Naive thymus-derived CD4-positive, alpha-beta T cell (primary cell): ENCODE results near the gene YEATS2. TPM values are rescaled to one million over a fixed set of nuclear protein-coding genes. Genes with fewer than 3 reads are reported as not detected.
"Not testable (repeated sequence)": the region's sequence is repeated elsewhere in the genome, so short reads cannot be mapped to it uniquely, and the experiment has no call there.

Experiments used
- ATAC-seq: fragments of 150-1000 bp; cut with Tn5 transposase; 2 replicates; pipeline ENCODE4 v1.10.0; 2021; ENCODE audit warnings: mild to moderate bottlenecking, moderate library complexity
- CTCF ChIA-PET: fragments of 350-600 bp; sonication (Branson Sonifier 250); formaldehyde crosslinking; loops from one replicate; lab custom pipeline; 2021; ENCODE audit warnings: antibody characterized with exemption; lab: Charles Lee
- POLR2A ChIA-PET: fragments of 350-600 bp; sonication (Branson Sonifier 250); formaldehyde crosslinking; loops from one replicate; lab custom pipeline; 2021; ENCODE audit warnings: antibody characterized with exemption, inconsistent platforms; lab: Charles Lee
- DNase-seq, 9 donors: peaks; one replicate each; pipeline versions ENCODE4 v3.0.0 to v3.0.0-alpha.2; 2020 to 2022; ENCODE audit warnings: mixed read lengths in 1 of 9
- H3K27ac ChIP-seq: one replicate; pipeline ENCODE4 v1.7.0; 2013; ENCODE audit warnings: mild to moderate bottlenecking, low read depth, low read length, moderate library complexity
- H3K27me3 ChIP-seq, 2 donors: one replicate each; pipeline ENCODE4 v1.7.0; 2013; ENCODE audit warnings: low read length in 2 of 2, mild to moderate bottlenecking in 2 of 2, moderate library complexity in 2 of 2; ENCODE audit not compliant: control insufficient read depth in 2 of 2, insufficient read depth in 2 of 2
- H3K36me3 ChIP-seq, 3 experiments: 1 replicate in 2 of 3; 2 replicates in 1 of 3; pipeline ENCODE4 v1.7.0; 2013; ENCODE audit warnings: low read length in 3 of 3, mild to moderate bottlenecking in 3 of 3, moderate library complexity in 1 of 3; ENCODE audit not compliant: insufficient read depth in 3 of 3, control insufficient read depth in 2 of 3
- H3K4me1 ChIP-seq, 2 donors: one replicate each; pipeline ENCODE4 v1.7.0; 2013; ENCODE audit warnings: low read length in 2 of 2, mild to moderate bottlenecking in 2 of 2, moderate library complexity in 1 of 2; ENCODE audit not compliant: control insufficient read depth in 2 of 2, insufficient read depth in 2 of 2
- H3K4me3 ChIP-seq: 2 replicates; pipeline ENCODE4 v1.7.0; 2013; ENCODE audit warnings: mild to moderate bottlenecking, low read length
- H3K9me3 ChIP-seq, 3 experiments: 1 replicate in 2 of 3; 2 replicates in 1 of 3; pipeline ENCODE4 v1.7.0; 2013; ENCODE audit warnings: low read length in 3 of 3; ENCODE audit not compliant: control insufficient read depth in 2 of 3
- H3K27ac Mint-ChIP-seq, 9 donors: one replicate each; pipeline ENCODE4 v1.8.0; 2020 to 2022; ENCODE audit warnings: mixed read lengths in 9 of 9, mild to moderate bottlenecking in 8 of 9, moderate library complexity in 5 of 9, inconsistent platforms in 2 of 9
- H3K27me3 Mint-ChIP-seq, 5 donors: one replicate each; pipeline ENCODE4 v1.8.0; 2021 to 2022; ENCODE audit warnings: mixed read lengths in 5 of 5, mild to moderate bottlenecking in 1 of 5
- H3K36me3 Mint-ChIP-seq, 5 donors: one replicate each; pipeline ENCODE4 v1.8.0; 2020 to 2022; ENCODE audit warnings: mixed read lengths in 5 of 5, mild to moderate bottlenecking in 3 of 5, inconsistent platforms in 1 of 5
- H3K4me1 Mint-ChIP-seq, 7 donors: one replicate each; pipeline ENCODE4 v1.8.0; 2020 to 2022; ENCODE audit warnings: mixed read lengths in 7 of 7, mild to moderate bottlenecking in 3 of 7, inconsistent platforms in 1 of 7
- H3K4me3 Mint-ChIP-seq, 10 donors: one replicate each; pipeline ENCODE4 v1.8.0; 2020 to 2022; ENCODE audit warnings: mild to moderate bottlenecking in 10 of 10, mixed read lengths in 10 of 10, moderate library complexity in 6 of 10, inconsistent platforms in 2 of 10
- H3K9me3 Mint-ChIP-seq, 11 donors: one replicate each; pipeline ENCODE4 v1.8.0; 2020 to 2022; ENCODE audit warnings: mixed read lengths in 11 of 11, mild to moderate bottlenecking in 4 of 11, inconsistent platforms in 1 of 11, moderate library complexity in 1 of 11
- intact Hi-C, 2 donors: fragments of 100-400 bp; cut with micrococcal nuclease; formaldehyde crosslinking; loops; one replicate each; pipeline ENCODE4 v1.15.1; 2023
- polyA plus RNA-seq, 2 donors: library from polyadenylated mRNA; unstranded; fragments of 300-500 nt; fragmentation: Illumina TruSeq; gene quantifications; one replicate each; pipeline ENCODE4 v1.2.3, GENCODE V29; 2021
- total RNA-seq, 6 experiments: library from RNA in 5 of 6; stranded (reverse) in 5 of 6; gene quantifications; 1 replicate in 5 of 6; 2 replicates in 1 of 6; pipeline ENCODE4 v1.2.3 and lab custom pipeline; 2021 to 2026

YEATS2 gene
- total and polyA plus RNA-seq, 7 experiments from 2014 or later = 5.5 to 61.4 (median 21.0) TPM

DNA sequence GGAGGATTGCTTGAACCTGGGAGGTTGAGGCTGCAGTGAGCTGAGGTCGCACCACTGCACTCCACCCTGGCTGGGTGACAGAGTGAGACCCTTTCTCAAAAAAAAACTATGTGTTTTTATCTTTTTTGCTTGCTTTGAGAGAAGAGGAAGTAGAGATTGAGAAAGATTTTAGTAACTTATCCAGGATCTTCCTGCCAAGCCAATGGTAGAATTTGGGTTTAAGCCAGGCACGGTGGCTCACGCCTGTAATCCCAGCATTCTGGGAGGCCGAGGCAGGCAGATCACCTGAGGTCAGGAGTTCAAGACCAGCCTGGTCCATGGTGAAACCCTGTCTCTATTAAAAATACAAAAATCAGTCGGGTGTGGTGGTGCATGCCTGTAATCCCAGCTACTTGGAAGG lies 78.9 kb downstream of the YEATS2 start:
- H3K4me3 ChIP-seq, CTCF ChIA-PET, H3K9me3 ChIP-seq, H3K27me3 ChIP-seq, H3K4me1 ChIP-seq, intact Hi-C loops, H3K4me3 Mint-ChIP-seq, DNase-seq, H3K27me3 Mint-ChIP-seq, H3K9me3 Mint-ChIP-seq, POLR2A ChIA-PET, H3K4me1 Mint-ChIP-seq, H3K27ac ChIP-seq, ATAC-seq: not testable (repeated sequence)
- peaks cover 0 to 73% (median 12%) of the 10 kb centered on the region in 3 experiments for H3K36me3 ChIP-seq
- H3K36me3 Mint-ChIP-seq = peaks cover 14 to 66% (median 33%) of the 10 kb centered on the region in 5 donors
- peak overlapping the region in 1 of 9 donors; percentile 67 for H3K27ac Mint-ChIP-seq

DNA sequence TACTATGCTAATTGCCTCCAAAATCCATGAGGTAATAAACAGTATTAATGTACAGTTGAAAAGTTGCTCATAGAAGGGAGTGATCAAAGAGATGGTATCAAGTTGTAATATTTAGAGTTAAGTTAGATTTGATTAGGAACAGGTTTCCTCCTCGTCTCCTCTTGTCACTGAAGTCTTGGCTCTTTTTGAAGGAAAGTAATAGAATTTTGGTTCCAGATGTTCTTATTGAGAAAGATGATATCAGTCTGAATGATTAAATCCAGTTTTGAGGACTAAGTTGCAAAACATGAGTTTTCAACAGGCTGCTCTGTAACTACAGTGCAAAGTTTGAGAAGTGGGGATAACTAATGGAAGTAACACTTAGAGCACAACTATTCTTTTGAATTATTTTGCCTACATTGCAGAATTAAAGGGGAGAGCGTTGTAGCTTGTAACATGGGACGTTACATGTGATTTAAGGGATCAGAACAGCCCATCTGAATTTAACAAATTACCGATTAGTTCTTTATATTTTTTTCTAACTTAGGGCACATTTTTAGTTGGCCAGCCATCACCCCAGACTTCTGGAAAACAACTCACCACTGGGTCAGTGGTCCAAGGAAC lies 79.5 kb downstream of the YEATS2 start:
- H3K9me3 Mint-ChIP-seq = no peaks in the 10 kb centered on the region
- H3K4me3 ChIP-seq = no peak overlapping the region
- H3K27ac Mint-ChIP-seq = peak overlapping the region in 1 of 9 donors; percentile 18
- no peak for DNase-seq
- no peaks in the 10 kb centered on the region for H3K27me3 Mint-ChIP-seq
- H3K36me3 Mint-ChIP-seq = peaks cover 14 to 68% (median 34%) of the 10 kb centered on the region in 5 donors
- intact Hi-C loops = no loop called here
- no peaks in the 10 kb centered on the region for H3K9me3 ChIP-seq
- CTCF ChIA-PET = no interaction called here
- H3K4me1 ChIP-seq = no peaks in the 10 kb centered on the region
- POLR2A ChIA-PET = no interaction called here
- H3K36me3 ChIP-seq = peaks cover 0 to 75% (median 12%) of the 10 kb centered on the region in 3 experiments
- no peak overlapping the region for H3K27ac ChIP-seq
- H3K4me3 Mint-ChIP-seq = no peak overlapping the region
- H3K4me1 Mint-ChIP-seq = peaks cover 0 to 6% (median 0%) of the 10 kb centered on the region in 7 donors
- no peaks in the 10 kb centered on the region for H3K27me3 ChIP-seq
- no peak for ATAC-seq

DNA sequence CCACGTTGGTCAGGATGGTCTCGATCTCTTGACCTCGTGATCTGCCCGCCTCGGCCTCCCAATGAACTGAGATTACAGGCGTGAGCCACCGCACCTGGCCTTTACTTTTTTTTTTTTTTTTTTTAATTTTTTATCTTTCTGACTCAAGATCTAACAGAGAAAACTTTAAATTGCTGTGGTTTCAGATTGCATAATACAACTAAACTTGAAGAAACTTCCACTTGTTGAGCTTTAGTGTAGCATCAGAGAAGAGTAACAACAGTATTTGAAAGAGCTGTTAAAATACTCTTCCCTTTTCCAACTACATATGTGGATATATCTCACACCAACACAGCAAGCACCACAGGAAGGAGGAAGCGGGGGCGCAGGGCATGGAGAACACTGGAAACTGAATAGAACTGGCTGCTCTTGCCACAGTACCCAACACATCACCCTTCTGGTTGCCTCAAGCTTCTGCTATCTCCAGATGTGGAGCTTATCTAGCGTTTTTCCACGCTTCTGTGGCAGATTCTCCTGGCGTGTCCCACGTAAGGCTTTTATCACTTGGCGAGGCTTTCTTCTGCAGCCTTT lies 82.4 kb downstream of the YEATS2 start:
- intact Hi-C loops = no loop called here
- Histone ChIP-seq H3K4me3 (no peak overlapping the region), H3K36me3 (peaks cover 0 to 60% (median 5%) of the 10 kb centered on the region in 3 experiments), H3K27ac (no peak overlapping the region), H3K9me3 (no peaks in the 10 kb centered on the region), H3K27me3 (no peaks in the 10 kb centered on the region), H3K4me1 (no peaks in the 10 kb centered on the region)
- ChIA-PET POLR2A (no interaction called here), CTCF (interaction anchor here (1.1 to 1.5 kb wide), 2 partner anchors 13 to 313 kb away, joined by 3 to 5 read pairs; no protein-coding TSS in a partner anchor)
- ATAC-seq = peak; percentile 36
- Mint-ChIP-seq H3K9me3 (no peaks in the 10 kb centered on the region), H3K4me3 (no peak overlapping the region), H3K27me3 (no peaks in the 10 kb centered on the region), H3K36me3 (peaks cover 5 to 63% (median 33%) of the 10 kb centered on the region in 5 donors), H3K4me1 (peaks cover 0 to 4% (median 0%) of the 10 kb centered on the region in 7 donors), H3K27ac (no peak overlapping the region)
- no peak for DNase-seq

DNA sequence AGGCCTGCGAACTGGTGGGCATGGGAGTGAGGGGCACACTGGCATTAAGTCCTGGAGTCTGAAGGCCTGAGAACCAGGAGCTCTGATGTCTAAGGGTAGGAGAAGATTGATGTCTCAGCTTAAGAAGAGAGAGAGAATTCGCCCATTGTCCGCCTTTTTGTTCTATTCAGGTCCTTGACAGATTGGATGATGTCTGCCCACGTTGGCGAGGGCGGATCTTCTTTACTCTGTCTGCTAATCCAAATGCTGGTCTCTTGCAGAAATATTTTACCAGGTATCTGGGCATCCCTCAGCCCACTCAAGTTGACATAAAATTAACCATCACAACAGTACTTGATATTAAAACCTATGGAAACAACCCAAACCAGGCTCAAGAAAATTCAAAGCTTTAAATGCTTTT lies 83.6 kb downstream of the YEATS2 start:
- Mint-ChIP-seq H3K4me1 (no peaks in the 10 kb centered on the region), H3K27me3 (no peaks in the 10 kb centered on the region), H3K27ac (peak overlapping the region in 1 of 9 donors; percentile 31), H3K4me3 (no peak overlapping the region), H3K9me3 (no peaks in the 10 kb centered on the region), H3K36me3 (peaks cover 5 to 62% (median 35%) of the 10 kb centered on the region in 5 donors)
- intact Hi-C loops = no loop called here
- H3K4me1 ChIP-seq = no peaks in the 10 kb centered on the region
- DNase-seq (no peak), ATAC-seq (no peak)
- no peaks in the 10 kb centered on the region for H3K27me3 ChIP-seq
- H3K9me3 ChIP-seq = no peaks in the 10 kb centered on the region
- H3K4me3 ChIP-seq = no peak overlapping the region
- POLR2A ChIA-PET = no interaction called here
- CTCF ChIA-PET = no interaction called here
- H3K36me3 ChIP-seq = peaks cover 0 to 56% (median 4%) of the 10 kb centered on the region in 3 experiments
- H3K27ac ChIP-seq = no peak overlapping the region

DNA sequence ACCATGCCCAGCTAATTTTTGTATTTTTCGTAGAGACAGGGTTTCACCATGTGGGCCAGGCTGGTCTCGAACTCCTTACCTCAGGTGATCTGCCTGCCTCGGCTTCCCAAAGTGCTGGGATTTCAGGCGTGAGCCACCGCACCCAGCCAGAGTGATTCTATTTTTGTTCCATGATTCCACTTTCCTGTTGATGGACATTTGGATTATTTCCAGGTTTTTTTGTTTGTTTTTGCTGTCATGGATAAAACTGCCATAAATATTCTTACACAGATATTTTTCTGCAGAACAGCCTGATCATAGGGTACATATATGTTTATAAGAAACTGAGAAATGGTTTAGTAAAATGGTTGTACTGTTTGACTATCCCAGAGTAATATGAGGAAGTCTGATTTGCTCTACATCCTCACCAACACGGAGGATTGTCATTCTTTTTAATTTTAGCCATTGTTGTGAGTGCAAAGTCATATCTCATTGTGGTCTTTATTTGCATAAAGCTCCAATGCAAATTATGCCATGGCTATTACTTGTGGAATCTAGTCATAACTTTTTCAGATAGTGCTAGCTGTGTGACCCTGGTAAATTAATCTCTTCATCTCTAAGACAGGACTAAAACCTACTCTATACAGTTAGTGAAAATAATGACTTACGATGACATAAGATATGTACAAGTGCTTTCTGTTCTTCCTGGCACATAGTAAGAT lies 85.1 kb downstream of the YEATS2 start:
- POLR2A ChIA-PET = no interaction called here
- CTCF ChIA-PET = no interaction called here
- Mint-ChIP-seq H3K36me3 (peaks cover 0 to 69% (median 38%) of the 10 kb centered on the region in 5 donors), H3K27ac (peak overlapping the region in 1 of 9 donors; percentile 42), H3K4me3 (no peak overlapping the region), H3K4me1 (no peaks in the 10 kb centered on the region), H3K27me3 (no peaks in the 10 kb centered on the region), H3K9me3 (no peaks in the 10 kb centered on the region)
- no peaks in the 10 kb centered on the region for H3K27me3 ChIP-seq
- no peak overlapping the region for H3K27ac ChIP-seq
- H3K4me3 ChIP-seq = no peak overlapping the region
- H3K4me1 ChIP-seq = no peaks in the 10 kb centered on the region
- H3K9me3 ChIP-seq = no peaks in the 10 kb centered on the region
- intact Hi-C loops = no loop called here
- peaks cover 4 to 55% (median 4%) of the 10 kb centered on the region in 3 experiments for H3K36me3 ChIP-seq
- ATAC-seq (no peak), DNase-seq (no peak)

DNA sequence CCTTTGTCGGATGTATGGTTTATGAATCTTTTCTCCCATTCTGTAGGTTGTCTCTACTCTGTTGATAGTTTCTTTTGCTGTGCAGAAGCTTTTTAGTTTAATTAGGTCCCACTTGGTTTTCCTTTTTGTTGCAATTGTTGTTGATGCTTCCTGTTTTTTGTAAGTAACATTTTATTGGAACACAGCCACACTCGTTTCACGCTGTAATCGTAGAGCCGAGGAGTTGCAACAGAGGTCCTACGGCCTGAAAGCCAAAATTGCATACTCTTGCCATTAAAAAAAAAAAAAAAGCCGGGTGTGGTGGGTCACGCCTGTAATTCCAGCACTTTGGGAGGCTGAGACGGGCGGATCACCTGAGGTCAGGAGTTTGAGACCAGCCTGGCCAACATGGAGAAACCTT lies 86.9 kb downstream of the YEATS2 start:
- ATAC-seq = not testable (repeated sequence)

More for the DNA sequence above, 86.9 kb downstream of the YEATS2 start:
- H3K4me3 ChIP-seq, H3K27me3 Mint-ChIP-seq, H3K27me3 ChIP-seq, H3K4me1 ChIP-seq, H3K9me3 ChIP-seq, H3K27ac ChIP-seq, POLR2A ChIA-PET, H3K4me3 Mint-ChIP-seq, H3K27ac Mint-ChIP-seq, DNase-seq, H3K9me3 Mint-ChIP-seq, intact Hi-C loops: not testable (repeated sequence)
- H3K4me1 Mint-ChIP-seq = peaks cover 0 to 12% (median 5%) of the 10 kb centered on the region in 7 donors
- CTCF ChIA-PET = interaction anchor here (0.6 kb wide), 1 partner anchor 591 kb away, joined by 3 read pairs; no protein-coding TSS in a partner anchor
- H3K36me3 Mint-ChIP-seq = peaks cover 10 to 68% (median 37%) of the 10 kb centered on the region in 5 donors
- peaks cover 0 to 51% (median 4%) of the 10 kb centered on the region in 3 experiments for H3K36me3 ChIP-seq
